Mesendoderm (in vitro differentiated cells): Measurements from ENCODE around the gene PHEX.

ENCODE experiments used
- DNase-seq: peaks from one replicate; pipeline ENCODE4 v3.0.0; 2013
- H2AK5ac ChIP-seq: 2 replicates; pipeline ENCODE4 v1.6.1; 2013; ENCODE audit warnings: low read length, inconsistent platforms
- H2BK120ac ChIP-seq: 2 replicates; pipeline ENCODE4 v1.6.1; 2013; ENCODE audit warnings: low read depth, mild to moderate bottlenecking, low read length, moderate library complexity, mixed read lengths
- H2BK15ac ChIP-seq: replicated peaks from 2 replicates; pipeline ENCODE4 v1.6.1; 2013; ENCODE audit warnings: low read depth, mild to moderate bottlenecking, moderate library complexity
- H2BK5ac ChIP-seq: 2 replicates; pipeline ENCODE4 v1.6.1; 2013; ENCODE audit warnings: low read length, inconsistent platforms
- H3K18ac ChIP-seq: 2 replicates; pipeline ENCODE4 v1.6.1; 2013; ENCODE audit warnings: mild to moderate bottlenecking, low read length, mixed read lengths
- H3K23ac ChIP-seq: one replicate; pipeline ENCODE4 v1.6.1; 2013; ENCODE audit warnings: low read length
- H3K27ac ChIP-seq: 2 replicates; pipeline ENCODE4 v1.5.1; 2013; ENCODE audit warnings: low read depth, mild to moderate bottlenecking, inconsistent platforms, low read length, moderate library complexity
- H3K27me3 ChIP-seq: 2 replicates; pipeline ENCODE4 v1.6.1; 2013; ENCODE audit warnings: low read length, control low read depth, mild to moderate bottlenecking, inconsistent platforms; ENCODE audit not compliant: insufficient read depth, poor library complexity
- H3K36me3 ChIP-seq: 2 replicates; pipeline ENCODE4 v1.6.1; 2013; ENCODE audit warnings: low read length, inconsistent platforms; ENCODE audit not compliant: control insufficient read depth, insufficient read depth
- H3K4ac ChIP-seq: one replicate; pipeline ENCODE4 v1.6.1; 2013; ENCODE audit warnings: low read depth, mild to moderate bottlenecking, low read length, moderate library complexity
- H3K4me1 ChIP-seq: 2 replicates; pipeline ENCODE4 v1.6.1; 2013; ENCODE audit warnings: low read depth, low read length, inconsistent platforms; ENCODE audit not compliant: control insufficient read depth
- H3K4me2 ChIP-seq: 2 replicates; pipeline ENCODE4 v1.6.1; 2013; ENCODE audit warnings: low read length
- H3K4me3 ChIP-seq: 2 replicates; pipeline ENCODE4 v1.5.1; 2013; ENCODE audit warnings: mild to moderate bottlenecking, low read length
- H3K56ac ChIP-seq: one replicate; pipeline ENCODE4 v1.6.1; 2013; ENCODE audit warnings: low read length
- H3K79me1 ChIP-seq: 2 replicates; pipeline ENCODE4 v1.6.1; 2013; ENCODE audit warnings: low read length, inconsistent platforms
- H3K79me2 ChIP-seq: 2 replicates; pipeline ENCODE4 v1.6.1; 2013; ENCODE audit warnings: mild to moderate bottlenecking, low read length; ENCODE audit not compliant: control insufficient read depth, insufficient read depth
- H3K9ac ChIP-seq: 2 replicates; pipeline ENCODE4 v1.6.1; 2013; ENCODE audit warnings: low read length, inconsistent platforms
- H4K5ac ChIP-seq: one replicate; pipeline ENCODE4 v1.6.1; 2013; ENCODE audit warnings: low read length
- H4K8ac ChIP-seq: one replicate; pipeline ENCODE4 v1.6.1; 2013; ENCODE audit warnings: low read depth, mild to moderate bottlenecking, control low read depth, low read length, moderate library complexity
- whole genome bisulfite sequencing: extraction: QIAGEN DNeasy Blood & Tissue Kit; methylation state at CpG from one replicate; pipeline ENCODE4 v1.1.7; 2013; ENCODE audit warnings: low lambda C conversion rate, missing lambda C conversion rate; ENCODE audit not compliant: insufficient coverage; ENCODE audit errors: extremely low coverage; 5-methylcytosine and 5-hydroxymethylcytosine counted together

PHEX gene

DNA sequence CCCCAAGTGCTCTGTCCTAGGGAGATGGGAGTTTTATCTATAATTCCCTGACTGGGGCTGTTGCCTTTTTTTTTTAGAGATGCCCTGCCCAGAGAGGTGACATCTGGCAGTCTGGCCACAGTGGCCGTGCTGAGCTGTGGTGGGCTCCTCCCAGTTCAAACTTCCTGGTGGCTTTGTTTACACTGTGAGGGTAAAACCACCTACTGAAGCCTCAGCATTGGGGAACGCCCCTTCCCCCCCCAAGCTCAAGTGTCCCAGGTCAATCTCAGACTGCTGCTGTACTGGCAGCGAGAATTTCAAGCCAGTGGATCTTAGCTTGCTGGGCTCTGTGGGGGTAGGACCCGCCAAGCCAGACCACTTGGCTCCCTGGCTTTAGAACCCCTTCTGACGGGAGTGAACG, 202.3 kb downstream of the PHEX start:
- no peaks in the 10 kb centered on the region for H3K79me2 ChIP-seq
- no peak overlapping the region for H2AK5ac ChIP-seq
- no peaks in the 10 kb centered on the region for H3K4me1 ChIP-seq
- no peak overlapping the region for H3K4me3 ChIP-seq
- no peak overlapping the region for H3K18ac ChIP-seq
- no peak overlapping the region for H4K5ac ChIP-seq
- H2BK120ac ChIP-seq: no peak overlapping the region
- no peak overlapping the region for H3K4ac ChIP-seq
- no peak overlapping the region for H2BK15ac ChIP-seq
- no peak overlapping the region for H3K4me2 ChIP-seq
- H4K8ac ChIP-seq: no peak overlapping the region
- H3K36me3 ChIP-seq: no peaks in the 10 kb centered on the region
- DNase-seq: no peak
- no peak overlapping the region for H2BK5ac ChIP-seq
- WGBS: no CpG with 5 or more reads among the region's 6 CpGs
- no peak overlapping the region for H3K27ac ChIP-seq
- no peak overlapping the region for H3K9ac ChIP-seq
- H3K79me1 ChIP-seq: no peaks in the 10 kb centered on the region
- no peak overlapping the region for H3K23ac ChIP-seq
- no peak overlapping the region for H3K56ac ChIP-seq
- no peaks in the 10 kb centered on the region for H3K27me3 ChIP-seq

DNA sequence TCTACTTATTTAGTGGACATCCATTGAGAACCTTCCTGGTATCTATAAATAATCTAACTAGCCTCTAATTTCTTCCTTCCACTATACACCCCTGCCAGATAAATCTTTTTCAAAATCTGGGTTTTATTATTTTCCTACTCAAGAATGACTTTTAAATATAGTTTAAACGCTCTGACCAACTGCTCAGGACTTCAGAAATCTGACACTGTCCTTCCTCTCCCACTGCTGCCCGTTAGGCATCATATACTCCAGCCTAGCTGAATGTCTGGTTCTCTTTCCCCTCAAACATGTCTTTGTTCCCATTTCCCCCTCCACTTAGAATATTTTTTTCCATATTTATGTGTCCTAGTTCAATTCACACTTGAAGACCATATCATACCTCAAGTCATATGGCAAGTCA, 205.4 kb downstream of the PHEX start:
- no CpG with 5 or more reads among the region's 2 CpGs for WGBS
- H3K18ac ChIP-seq: no peak overlapping the region

DNA sequence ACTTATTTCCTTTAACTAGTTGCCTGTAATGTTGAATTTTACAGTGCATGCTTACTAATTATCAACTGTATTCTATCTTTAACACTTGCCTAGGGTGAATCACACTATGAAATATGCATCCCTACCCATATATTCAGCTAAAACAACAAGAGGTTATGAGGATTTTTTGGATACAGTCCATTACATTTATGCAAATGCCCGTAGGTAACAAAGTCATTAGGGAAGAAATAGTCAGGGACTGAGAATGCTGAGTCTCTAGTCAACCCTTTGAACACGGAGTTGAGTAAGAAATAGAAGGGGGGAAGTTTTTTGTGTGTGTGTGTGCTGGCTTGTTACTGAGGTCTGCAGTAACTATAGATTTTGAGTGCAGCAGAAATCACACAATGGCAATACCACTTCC, 214.5 kb downstream of the PHEX start:
- H3K4ac ChIP-seq: no peak overlapping the region
- no peak overlapping the region for H3K4me3 ChIP-seq
- H4K8ac ChIP-seq: no peak overlapping the region
- no peak overlapping the region for H2BK120ac ChIP-seq
- no CpG with 5 or more reads among the region's 2 CpGs for WGBS
- H2AK5ac ChIP-seq: no peak overlapping the region
- H3K4me1 ChIP-seq: no peaks in the 10 kb centered on the region
- H3K36me3 ChIP-seq: no peaks in the 10 kb centered on the region
- no peak overlapping the region for H3K56ac ChIP-seq
- H2BK15ac ChIP-seq: no peak overlapping the region
- H3K18ac ChIP-seq: no peak overlapping the region
- DNase-seq: no peak
- H3K79me2 ChIP-seq: no peaks in the 10 kb centered on the region
- H3K23ac ChIP-seq: no peak overlapping the region
- H2BK5ac ChIP-seq: no peak overlapping the region
- H3K27me3 ChIP-seq: no peaks in the 10 kb centered on the region
- H3K79me1 ChIP-seq: no peaks in the 10 kb centered on the region
- no peak overlapping the region for H3K4me2 ChIP-seq
- no peak overlapping the region for H3K27ac ChIP-seq
- no peak overlapping the region for H3K9ac ChIP-seq
- no peak overlapping the region for H4K5ac ChIP-seq

More for the DNA sequence above, 205.4 kb downstream of the PHEX start:
- H3K27me3 ChIP-seq: no peaks in the 10 kb centered on the region
- no peak overlapping the region for H2BK15ac ChIP-seq
- H3K4me2 ChIP-seq: no peak overlapping the region
- H3K27ac ChIP-seq: no peak overlapping the region
- H3K56ac ChIP-seq: no peak overlapping the region
- DNase-seq: no peak
- H2AK5ac ChIP-seq: no peak overlapping the region
- H3K4me1 ChIP-seq: no peaks in the 10 kb centered on the region
- H3K79me1 ChIP-seq: no peaks in the 10 kb centered on the region
- H2BK5ac ChIP-seq: no peak overlapping the region
- no peak overlapping the region for H3K9ac ChIP-seq
- no peak overlapping the region for H4K8ac ChIP-seq
- no peak overlapping the region for H3K23ac ChIP-seq
- H2BK120ac ChIP-seq: no peak overlapping the region
- H3K36me3 ChIP-seq: no peaks in the 10 kb centered on the region
- H3K4ac ChIP-seq: no peak overlapping the region
- H4K5ac ChIP-seq: no peak overlapping the region
- no peaks in the 10 kb centered on the region for H3K79me2 ChIP-seq
- H3K4me3 ChIP-seq: no peak overlapping the region

DNA sequence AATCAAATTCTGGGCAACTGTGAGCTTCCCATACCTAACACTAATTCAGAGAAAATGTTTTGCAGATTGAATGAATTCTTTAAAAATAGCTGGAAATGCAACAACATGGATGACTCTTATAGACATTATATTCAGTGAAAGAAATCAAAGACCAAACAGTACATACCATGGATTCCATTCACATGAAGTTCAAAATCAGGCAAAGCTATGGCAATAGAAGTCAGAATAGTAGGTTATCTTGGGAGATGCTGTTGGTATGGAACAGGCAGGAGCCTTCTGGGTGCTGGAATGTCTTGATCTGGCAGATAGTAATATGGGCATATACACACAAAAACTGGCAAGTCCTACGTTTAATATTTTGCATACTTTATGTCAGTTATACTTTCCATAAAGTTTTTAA, 215.0 kb downstream of the PHEX start:
- Histone ChIP-seq H3K27me3 (no peaks in the 10 kb centered on the region), H3K36me3 (no peaks in the 10 kb centered on the region), H2BK5ac (no peak overlapping the region), H3K4ac (no peak overlapping the region), H3K23ac (no peak overlapping the region), H2AK5ac (no peak overlapping the region), H3K4me2 (no peak overlapping the region), H3K9ac (no peak overlapping the region), H3K79me2 (no peaks in the 10 kb centered on the region), H4K5ac (no peak overlapping the region), H3K79me1 (no peaks in the 10 kb centered on the region), H4K8ac (no peak overlapping the region), H2BK120ac (no peak overlapping the region), H3K18ac (no peak overlapping the region), H3K56ac (no peak overlapping the region), H3K4me3 (no peak overlapping the region), H3K4me1 (no peaks in the 10 kb centered on the region), H2BK15ac (no peak overlapping the region), H3K27ac (no peak overlapping the region)
- WGBS: no CpG with 5 or more reads among the region's 1 CpG
- no peak for DNase-seq

DNA sequence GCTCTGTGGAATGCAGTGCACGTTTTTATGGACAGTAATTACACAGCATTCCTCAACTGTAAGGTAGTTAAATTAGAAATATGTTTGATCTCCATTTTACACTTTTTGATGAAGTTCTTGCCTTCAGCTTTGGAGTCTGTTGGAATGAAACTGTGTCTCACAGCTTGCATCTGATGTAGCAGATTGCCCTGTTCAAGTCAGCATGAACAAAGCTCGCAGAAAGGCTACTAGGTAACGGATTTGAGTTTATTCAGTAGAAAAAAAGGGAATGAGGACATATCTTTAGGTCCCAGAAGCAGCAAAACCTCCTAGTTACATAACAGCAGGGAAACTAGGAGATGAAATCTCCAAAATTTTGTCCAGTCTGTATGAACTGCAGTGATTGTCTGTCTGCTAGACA, 216.3 kb downstream of the PHEX start:
- no peak overlapping the region for H3K4me2 ChIP-seq
- no peak overlapping the region for H3K4me3 ChIP-seq
- H3K4ac ChIP-seq: no peak overlapping the region
- no peak overlapping the region for H2AK5ac ChIP-seq
- H3K9ac ChIP-seq: no peak overlapping the region
- H3K18ac ChIP-seq: no peak overlapping the region
- DNase-seq: no peak
- no peaks in the 10 kb centered on the region for H3K4me1 ChIP-seq
- H2BK15ac ChIP-seq: no peak overlapping the region
- no peak overlapping the region for H3K56ac ChIP-seq
- WGBS: no CpG with 5 or more reads among the region's 3 CpGs
- H3K23ac ChIP-seq: no peak overlapping the region
- no peaks in the 10 kb centered on the region for H3K36me3 ChIP-seq
- H4K8ac ChIP-seq: no peak overlapping the region
- no peaks in the 10 kb centered on the region for H3K27me3 ChIP-seq
- no peaks in the 10 kb centered on the region for H3K79me2 ChIP-seq
- no peak overlapping the region for H2BK5ac ChIP-seq
- no peak overlapping the region for H3K27ac ChIP-seq
- H3K79me1 ChIP-seq: no peaks in the 10 kb centered on the region
- H4K5ac ChIP-seq: no peak overlapping the region
- H2BK120ac ChIP-seq: no peak overlapping the region

DNA sequence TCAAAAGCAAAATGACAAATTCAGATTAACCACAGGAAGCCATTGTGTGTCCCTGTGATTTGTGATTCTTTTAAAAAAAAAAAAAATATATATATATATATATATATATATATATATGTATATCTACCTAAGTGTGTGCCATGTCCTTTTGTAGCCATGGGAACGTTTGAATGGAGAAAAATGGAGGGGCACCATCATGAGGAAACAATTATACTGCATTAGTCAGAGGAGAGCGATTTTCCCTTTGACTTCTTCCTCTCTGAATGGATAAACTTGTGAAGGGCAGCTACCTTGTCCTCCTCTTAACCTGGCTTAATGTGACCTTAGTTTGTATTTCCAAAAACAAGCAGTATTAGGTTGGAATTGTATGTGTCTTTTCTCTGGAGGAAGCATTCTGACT, 217.2 kb downstream of the PHEX start:
- WGBS: no CpG with 5 or more reads among the region's 2 CpGs
- H2BK15ac ChIP-seq: no peak overlapping the region
- no peak overlapping the region for H3K4me3 ChIP-seq
- H2BK120ac ChIP-seq: no peak overlapping the region
- H3K36me3 ChIP-seq: no peaks in the 10 kb centered on the region
- no peak overlapping the region for H3K9ac ChIP-seq
- no peak for DNase-seq
- H3K4me1 ChIP-seq: no peaks in the 10 kb centered on the region
- H3K18ac ChIP-seq: no peak overlapping the region
- no peak overlapping the region for H3K56ac ChIP-seq
- H3K27ac ChIP-seq: no peak overlapping the region
- H3K79me1 ChIP-seq: no peaks in the 10 kb centered on the region
- no peaks in the 10 kb centered on the region for H3K79me2 ChIP-seq
- no peak overlapping the region for H4K5ac ChIP-seq
- H4K8ac ChIP-seq: no peak overlapping the region
- no peak overlapping the region for H3K4ac ChIP-seq
- H3K27me3 ChIP-seq: no peaks in the 10 kb centered on the region
- no peak overlapping the region for H2BK5ac ChIP-seq
- no peak overlapping the region for H3K23ac ChIP-seq
- no peak overlapping the region for H2AK5ac ChIP-seq
- no peak overlapping the region for H3K4me2 ChIP-seq
